ENCODE results near the gene CCNB2.
"Not testable (repeated sequence)": the region's sequence is repeated elsewhere in the genome, so short reads cannot be mapped to it uniquely, and the experiment has no call there.

CCNB2 gene

GRCh38 chr15:59154243-59154642, 49.3 kb downstream of the CCNB2 start:
- Histone ChIP-seq H3K4me3 (no peak overlapping the region), H3K9ac (ENCODE audit: insufficient read length) (no peak overlapping the region), H3K27ac (no peak overlapping the region), H3K9me3 (ENCODE audit: low read depth, low read length) (no peaks in the 10 kb centered on the region), H3K36me3 (ENCODE audit: insufficient read depth, low read length) (no peaks in the 10 kb centered on the region)
- TF ChIP-seq FOXP2 (optimal IDR thresholded peaks at IDR 0.05; ENCODE audit: control extremely low read depth, extremely low read length, insufficient read depth) (no peak), EZH2 (IDR thresholded peaks at IDR 0.05) (no peak), POLR2AphosphoS5 (IDR thresholded peaks at IDR 0.05; ENCODE audit: borderline replicate concordance, low read depth, low read length) (no peak)
- no peak for DNase-seq (ENCODE audit: low read depth, low spot score)

GRCh38 chr15:59155431-59155830, 50.5 kb downstream of the CCNB2 start:
- TF ChIP-seq POLR2AphosphoS5 (IDR thresholded peaks at IDR 0.05; ENCODE audit: borderline replicate concordance, low read depth, low read length) (no peak), EZH2 (IDR thresholded peaks at IDR 0.05) (no peak), FOXP2 (optimal IDR thresholded peaks at IDR 0.05; ENCODE audit: control extremely low read depth, extremely low read length, insufficient read depth) (no peak)
- Histone ChIP-seq H3K9me3 (ENCODE audit: low read depth, low read length) (no peaks in the 10 kb centered on the region), H3K4me3 (no peak overlapping the region), H3K36me3 (ENCODE audit: insufficient read depth, low read length) (no peaks in the 10 kb centered on the region), H3K9ac (ENCODE audit: insufficient read length) (no peak overlapping the region), H3K27ac (no peak overlapping the region)
- no peak for DNase-seq (ENCODE audit: low read depth, low spot score)

DNA sequence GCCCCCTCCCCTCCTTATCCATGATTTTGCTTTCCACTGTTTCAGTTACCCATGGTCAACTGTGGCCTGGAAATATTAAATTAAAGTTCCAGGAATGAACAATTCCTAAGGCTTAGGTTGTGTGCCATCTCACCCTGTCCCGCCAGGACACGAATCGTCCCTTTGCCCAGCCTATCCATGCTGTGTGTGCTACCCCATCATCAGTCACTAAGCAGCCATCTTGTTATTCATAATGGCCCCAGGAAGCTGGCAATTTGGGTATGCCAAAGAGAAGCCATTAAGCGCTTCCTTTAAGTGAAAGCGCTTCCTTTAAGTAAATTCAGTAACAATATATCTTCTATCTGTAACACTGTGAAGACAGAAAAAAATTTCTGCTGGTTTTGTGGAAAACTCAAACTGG, 52.5 kb downstream of the CCNB2 start:
- Histone ChIP-seq H3K9ac (ENCODE audit: insufficient read length) (no peak overlapping the region), H3K36me3 (ENCODE audit: insufficient read depth, low read length) (no peaks in the 10 kb centered on the region), H3K4me3 (no peak overlapping the region), H3K27ac (peak overlapping the region; percentile 33; the same call in 1 of the 2 replicates), H3K9me3 (ENCODE audit: low read depth, low read length) (no peaks in the 10 kb centered on the region)
- TF ChIP-seq FOXP2 (optimal IDR thresholded peaks at IDR 0.05; ENCODE audit: control extremely low read depth, extremely low read length, insufficient read depth) (no peak), POLR2AphosphoS5 (IDR thresholded peaks at IDR 0.05; ENCODE audit: borderline replicate concordance, low read depth, low read length) (no peak), EZH2 (IDR thresholded peaks at IDR 0.05) (no peak)
- DNase-seq (ENCODE audit: low read depth, low spot score): no peak

DNA sequence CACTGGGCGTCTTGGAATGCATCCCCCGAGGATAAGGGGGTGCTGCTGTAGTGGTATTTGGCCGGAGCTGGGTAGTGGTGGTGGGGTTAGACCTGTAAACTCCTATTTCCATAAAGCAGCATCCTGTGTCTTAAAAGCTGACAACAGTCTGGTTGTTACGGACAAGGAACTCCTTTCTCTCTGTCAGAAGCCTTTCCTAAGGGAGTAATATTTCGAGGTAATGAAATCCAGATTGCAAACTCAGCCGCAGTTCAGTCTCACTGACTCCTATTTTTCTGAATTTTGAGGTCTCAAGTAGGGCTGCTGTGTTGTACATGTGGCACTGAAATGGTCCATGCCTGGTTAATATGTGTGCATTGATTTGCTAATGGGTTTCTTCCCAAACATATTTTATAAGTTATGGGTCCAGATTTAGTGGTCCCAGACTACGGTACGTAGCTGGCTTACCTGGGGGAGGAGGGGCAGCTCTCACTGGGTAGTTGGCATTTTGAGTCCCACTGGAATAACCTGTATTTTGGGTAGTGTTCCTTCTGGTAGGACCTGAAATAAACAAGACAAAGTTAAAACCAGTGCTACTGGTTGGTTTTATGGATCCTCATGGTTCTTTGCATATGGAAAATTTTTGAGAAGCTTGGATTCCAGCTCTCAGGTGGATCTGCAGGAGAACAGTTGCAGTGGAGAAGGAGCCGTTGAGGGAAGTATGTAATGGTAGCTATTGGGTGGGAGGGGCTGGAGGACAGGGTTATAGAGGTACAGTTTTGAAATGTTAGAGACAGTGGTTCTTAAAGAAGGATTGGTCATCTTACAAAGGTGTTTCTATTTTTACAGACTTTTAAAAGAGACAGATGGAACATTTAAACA, 53.1 kb downstream of the CCNB2 start:
- Histone ChIP-seq H3K4me3 (no peak overlapping the region), H3K9me3 (ENCODE audit: low read depth, low read length) (no peaks in the 10 kb centered on the region), H3K9ac (ENCODE audit: insufficient read length) (no peak overlapping the region), H3K27ac (peak overlapping the region; percentile 33; the same call in 1 of the 2 replicates), H3K36me3 (ENCODE audit: insufficient read depth, low read length) (no peaks in the 10 kb centered on the region)
- DNase-seq (ENCODE audit: low read depth, low spot score): no peak
- TF ChIP-seq EZH2 (IDR thresholded peaks at IDR 0.05) (no peak), FOXP2 (optimal IDR thresholded peaks at IDR 0.05; ENCODE audit: control extremely low read depth, extremely low read length, insufficient read depth) (no peak), POLR2AphosphoS5 (IDR thresholded peaks at IDR 0.05; ENCODE audit: borderline replicate concordance, low read depth, low read length) (no peak)

GRCh38 chr15:59158701-59159034, 53.7 kb downstream of the CCNB2 start:
- DNase-seq (ENCODE audit: low read depth, low spot score): no peak
- Histone ChIP-seq H3K4me3 (no peak overlapping the region), H3K27ac (no peak overlapping the region), H3K36me3 (ENCODE audit: insufficient read depth, low read length) (no peaks in the 10 kb centered on the region), H3K9ac (ENCODE audit: insufficient read length) (no peak overlapping the region), H3K9me3 (ENCODE audit: low read depth, low read length) (no peaks in the 10 kb centered on the region)
- TF ChIP-seq EZH2 (IDR thresholded peaks at IDR 0.05) (no peak), FOXP2 (optimal IDR thresholded peaks at IDR 0.05; ENCODE audit: control extremely low read depth, extremely low read length, insufficient read depth) (no peak), POLR2AphosphoS5 (IDR thresholded peaks at IDR 0.05; ENCODE audit: borderline replicate concordance, low read depth, low read length) (no peak)

GRCh38 chr15:59159210-59159609, 54.3 kb downstream of the CCNB2 start:
- Histone ChIP-seq H3K4me3 (no peak overlapping the region), H3K36me3 (ENCODE audit: insufficient read depth, low read length) (no peaks in the 10 kb centered on the region), H3K9ac (ENCODE audit: insufficient read length) (no peak overlapping the region), H3K27ac (no peak overlapping the region), H3K9me3 (ENCODE audit: low read depth, low read length) (no peaks in the 10 kb centered on the region)
- no peak for DNase-seq (ENCODE audit: low read depth, low spot score)
- TF ChIP-seq POLR2AphosphoS5 (IDR thresholded peaks at IDR 0.05; ENCODE audit: borderline replicate concordance, low read depth, low read length) (no peak), FOXP2 (optimal IDR thresholded peaks at IDR 0.05; ENCODE audit: control extremely low read depth, extremely low read length, insufficient read depth) (no peak), EZH2 (IDR thresholded peaks at IDR 0.05) (no peak)

DNA sequence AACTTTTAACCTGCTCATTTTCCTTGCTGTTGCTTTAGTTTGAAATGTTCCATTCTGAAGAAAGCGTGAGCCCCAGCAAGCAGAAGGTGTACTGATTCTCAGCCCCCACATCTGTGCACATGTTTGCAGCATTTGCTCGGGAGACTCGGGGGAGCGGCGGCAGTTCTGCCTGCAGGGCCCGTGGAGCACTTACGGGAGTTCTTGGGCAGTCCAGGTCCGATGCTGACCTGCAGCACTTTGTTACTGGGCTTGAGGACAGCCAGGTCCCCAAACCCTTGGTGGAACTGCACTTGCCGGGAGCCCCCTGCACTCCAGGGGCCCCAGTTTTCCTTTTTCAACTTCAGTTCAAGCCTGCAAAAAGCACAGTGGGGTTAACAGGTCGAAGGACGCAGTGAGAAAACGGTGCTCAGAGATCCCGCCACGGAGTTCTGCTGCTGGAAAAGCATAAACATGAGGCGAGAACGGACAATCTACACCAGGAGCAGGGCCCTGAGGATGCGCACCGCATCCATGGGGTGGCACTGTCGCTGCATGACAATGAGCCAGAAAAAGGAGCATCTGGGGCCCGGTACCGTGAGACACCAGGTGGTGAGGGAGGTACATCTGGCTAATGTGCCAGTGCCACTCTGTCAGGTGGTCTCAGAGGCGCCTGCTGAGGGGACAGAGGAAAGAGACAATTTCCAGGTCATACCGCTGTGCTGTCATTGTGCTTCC, 56.1 kb downstream of the CCNB2 start:
- Histone ChIP-seq H3K4me3 (no peak overlapping the region), H3K36me3 (ENCODE audit: insufficient read depth, low read length) (no peaks in the 10 kb centered on the region), H3K9ac (ENCODE audit: insufficient read length) (no peak overlapping the region), H3K9me3 (ENCODE audit: low read depth, low read length) (no peaks in the 10 kb centered on the region), H3K27ac (no peak overlapping the region)
- no peak for DNase-seq (ENCODE audit: low read depth, low spot score)
- TF ChIP-seq FOXP2 (optimal IDR thresholded peaks at IDR 0.05; ENCODE audit: control extremely low read depth, extremely low read length, insufficient read depth): no peak
- TF ChIP-seq EZH2 (IDR thresholded peaks at IDR 0.05): no peak
- no peak for TF ChIP-seq POLR2AphosphoS5 (IDR thresholded peaks at IDR 0.05; ENCODE audit: borderline replicate concordance, low read depth, low read length)

- not testable (repeated sequence) for H3K27ac ChIP-seq; H3K4me3 ChIP-seq; H3K36me3 ChIP-seq (ENCODE audit: insufficient read depth, low read length); DNase-seq (ENCODE audit: low read depth, low spot score); H3K9me3 ChIP-seq (ENCODE audit: low read depth, low read length); H3K9ac ChIP-seq (ENCODE audit: insufficient read length)
Observed at GRCh38 chr15:59162080-59162479, 57.1 kb downstream of the CCNB2 start.

Data from SK-N-MC (cell line).